Lower lobe of right lung (tissue), 2 donors: Measurements from ENCODE around the gene STMP1. TPM values are rescaled to one million over a fixed set of nuclear protein-coding genes. Genes with fewer than 3 reads are reported as not detected.

Experiments
- ATAC-seq, 2 donors: fragments of 200-7000 bp; cut with Tn5 transposase; one replicate each; pipeline ENCODE4 v1.9.1; 2020 to 2022; ENCODE audit warnings: mild to moderate bottlenecking in 2 of 2, moderate library complexity in 2 of 2
- DNase-seq: peaks from one replicate; pipeline ENCODE4 v3.0.0-alpha.2; 2020
- H3K27ac ChIP-seq: fragments of 200-600 bp; one replicate; pipeline ENCODE4 v1.8.0; 2022
- H3K27me3 ChIP-seq: fragments of 200-600 bp; one replicate; pipeline ENCODE4 v1.8.0; 2022; ENCODE audit warnings: low read depth
- H3K36me3 ChIP-seq: fragments of 200-600 bp; one replicate; pipeline ENCODE4 v1.8.0; 2022; ENCODE audit warnings: mild to moderate bottlenecking
- H3K4me1 ChIP-seq: fragments of 200-600 bp; one replicate; pipeline ENCODE4 v1.8.0; 2022
- H3K4me3 ChIP-seq: fragments of 200-600 bp; one replicate; pipeline ENCODE4 v1.8.0; 2022; ENCODE audit warnings: mild to moderate bottlenecking
- H3K9me3 ChIP-seq: fragments of 200-600 bp; one replicate; pipeline ENCODE4 v1.8.0; 2022
- CTCF ChIP-seq: fragments of 200-600 bp; IDR thresholded peaks from one replicate; pipeline ENCODE4 v1.8.0; 2022; ENCODE audit warnings: antibody characterized with exemption, mild to moderate bottlenecking
- intact Hi-C: fragments of 100-400 bp; cut with DNase I; formaldehyde crosslinking; loops from one replicate; pipeline ENCODE4 v1.11.0; 2022
- total RNA-seq: library from RNA; stranded (reverse); fragmentation: NEBNext Ultra II Directional; extraction: Animal tissue kit (Norgen Biotek cat#: 25700); gene quantifications from one replicate; pipeline ENCODE4 v1.2.1, GENCODE V29; 2021
- donor health status: DM: no; HTN: yes; CAD: no; lungs with severe emphysema.

STMP1 gene
- total RNA-seq, 1 donor from 2014 or later, result 24.3 TPM

GRCh38 chr7:135704698-135705097 is 42.4 kb downstream of the STMP1 start:
- no peaks in the 10 kb centered on the region for H3K4me1 ChIP-seq
- no peaks in the 10 kb centered on the region for H3K27me3 ChIP-seq
- no peaks in the 10 kb centered on the region for H3K9me3 ChIP-seq
- H3K36me3 ChIP-seq, result peaks cover 3% of the 10 kb centered on the region
- no peak overlapping the region for H3K27ac ChIP-seq
- intact Hi-C loops, result no loop called here
- TF ChIP-seq CTCF, result no peak
- DNase-seq (no peak), ATAC-seq (no peak)
- H3K4me3 ChIP-seq, result no peak overlapping the region

DNA sequence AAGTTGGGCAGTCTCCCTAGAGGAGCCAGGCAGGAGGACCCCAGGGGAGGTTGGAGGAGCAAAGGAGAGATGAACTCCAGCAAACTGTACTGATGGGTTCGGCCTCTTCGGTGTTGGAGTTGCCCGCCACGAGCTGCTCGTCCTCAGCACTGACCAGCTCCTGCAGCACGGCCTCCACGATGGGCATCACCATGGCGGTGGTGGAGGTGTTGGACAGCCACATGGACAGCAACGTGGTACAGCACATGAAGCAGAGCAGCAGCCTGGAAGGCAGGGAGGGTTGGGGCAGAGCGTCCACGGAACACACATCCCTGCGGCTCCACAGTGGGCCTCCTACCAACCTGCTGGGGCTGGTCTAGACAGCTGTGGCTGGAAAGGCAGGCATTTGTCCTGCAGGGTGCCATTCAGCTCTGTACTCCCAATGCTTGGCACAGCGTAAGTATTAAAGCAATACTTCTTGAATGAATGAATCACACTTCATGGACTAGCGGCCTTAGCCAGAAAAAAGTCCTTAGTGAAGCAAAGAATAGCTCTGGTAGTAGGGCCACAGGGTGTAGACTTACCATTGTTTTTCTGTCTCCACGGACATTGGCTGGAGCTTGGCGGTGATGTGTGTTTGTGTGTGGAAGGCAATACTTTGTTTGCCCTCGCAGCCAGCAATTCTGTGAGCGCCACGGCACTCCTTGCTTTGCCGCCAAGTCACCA is 43.9 kb downstream of the STMP1 start:
- Histone ChIP-seq H3K27me3 (no peaks in the 10 kb centered on the region), H3K9me3 (no peaks in the 10 kb centered on the region), H3K27ac (no peak overlapping the region), H3K36me3 (no peaks in the 10 kb centered on the region), H3K4me1 (no peaks in the 10 kb centered on the region), H3K4me3 (no peak overlapping the region)
- ATAC-seq (peak; percentile 7 to 27), DNase-seq (no peak)
- no peak for TF ChIP-seq CTCF
- intact Hi-C loops, result no loop called here

DNA sequence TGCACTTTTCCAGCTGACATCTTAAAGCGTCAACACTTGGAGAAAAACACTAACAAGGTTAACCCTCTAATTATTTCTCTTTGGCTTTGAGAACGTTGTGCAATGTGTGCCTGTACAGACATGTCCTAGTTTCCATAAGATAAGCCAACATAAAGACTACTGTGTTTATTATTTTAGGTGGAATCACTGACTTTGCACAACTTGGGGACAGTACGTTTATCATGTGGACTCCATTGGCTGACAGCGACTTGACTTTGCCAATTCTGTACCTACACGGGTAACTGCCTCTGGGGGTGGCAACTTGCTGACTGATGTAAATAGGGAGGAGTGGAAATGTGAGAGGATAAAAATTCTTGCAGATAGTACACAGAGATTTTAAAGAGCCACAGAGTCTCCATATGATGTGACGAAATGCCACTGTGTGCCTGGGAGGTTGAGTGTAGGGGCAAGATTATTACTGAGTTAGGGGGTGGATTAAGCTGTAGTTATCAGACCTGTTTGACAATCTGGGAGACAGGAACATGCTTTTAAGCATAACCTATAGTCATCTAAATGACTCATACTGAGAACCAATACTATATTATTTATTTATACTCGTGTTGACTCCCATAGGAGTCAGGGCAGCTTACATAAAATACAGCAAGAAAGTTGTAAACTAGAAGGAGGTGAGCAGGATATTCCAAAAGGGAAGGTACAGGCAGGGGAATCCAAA is 44.7 kb downstream of the STMP1 start:
- TF ChIP-seq CTCF, result no peak
- intact Hi-C loops, result no loop called here
- no peaks in the 10 kb centered on the region for H3K27me3 ChIP-seq
- no peak overlapping the region for H3K4me3 ChIP-seq
- no peak overlapping the region for H3K27ac ChIP-seq
- no peaks in the 10 kb centered on the region for H3K4me1 ChIP-seq
- H3K9me3 ChIP-seq, result no peaks in the 10 kb centered on the region
- DNase-seq (no peak), ATAC-seq (no peak)
- H3K36me3 ChIP-seq, result no peaks in the 10 kb centered on the region

DNA sequence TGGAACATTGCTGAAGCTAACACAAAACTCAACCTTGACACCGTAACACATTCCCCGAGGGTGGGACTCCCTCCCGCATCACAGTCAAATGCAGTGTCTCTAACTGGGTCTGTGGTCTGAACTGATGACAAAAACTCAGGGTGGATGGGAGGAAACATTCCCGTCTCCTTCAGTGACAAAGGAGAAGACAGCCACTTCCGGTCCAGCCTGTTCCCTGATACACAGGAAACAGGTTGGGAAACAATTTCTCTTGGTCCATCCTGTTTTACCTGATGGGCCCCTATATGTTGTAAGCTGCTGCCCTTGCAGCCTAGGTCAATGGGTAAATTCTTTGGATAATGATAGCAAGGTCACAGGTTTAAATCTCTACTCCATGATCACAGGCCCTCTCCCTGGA is 45.3 kb downstream of the STMP1 start:
- no peaks in the 10 kb centered on the region for H3K27me3 ChIP-seq
- DNase-seq, result no peak

DNA sequence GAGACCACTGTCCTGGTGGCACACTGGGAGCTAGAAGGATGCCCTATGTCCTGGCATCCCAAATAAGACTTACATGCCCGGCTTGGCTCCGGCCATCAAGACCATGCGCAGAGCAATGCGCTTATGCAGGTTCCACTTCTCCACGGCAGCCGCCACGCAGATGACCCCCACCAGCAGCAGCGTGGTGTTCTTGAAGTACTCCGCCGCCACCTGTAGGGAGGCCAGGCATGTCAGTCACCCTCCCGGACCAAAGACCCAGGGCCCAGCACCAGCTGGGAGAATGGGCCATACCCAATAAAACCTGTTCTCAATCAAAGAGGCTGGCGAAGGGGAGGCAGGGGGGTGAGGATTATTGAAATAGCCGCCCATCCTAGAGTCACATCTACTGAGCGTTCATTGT is 45.7 kb downstream of the STMP1 start:
- H3K4me1 ChIP-seq, result no peaks in the 10 kb centered on the region
- no peak for TF ChIP-seq CTCF
- H3K36me3 ChIP-seq, result no peaks in the 10 kb centered on the region
- H3K4me3 ChIP-seq, result no peak overlapping the region
- no peaks in the 10 kb centered on the region for H3K27me3 ChIP-seq
- no peak overlapping the region for H3K27ac ChIP-seq
- intact Hi-C loops, result no loop called here
- H3K9me3 ChIP-seq, result no peaks in the 10 kb centered on the region
- DNase-seq, result no peak
- ATAC-seq, result no peak

More for the DNA sequence above, 45.3 kb downstream of the STMP1 start:
- no peak for TF ChIP-seq CTCF
- no peak overlapping the region for H3K27ac ChIP-seq
- H3K36me3 ChIP-seq, result no peaks in the 10 kb centered on the region
- no peak overlapping the region for H3K4me3 ChIP-seq
- intact Hi-C loops, result no loop called here
- no peaks in the 10 kb centered on the region for H3K9me3 ChIP-seq
- no peak for ATAC-seq
- H3K4me1 ChIP-seq, result no peaks in the 10 kb centered on the region
